ENCODE results near the gene PDLIM5. TPM values are rescaled to one million over a fixed set of nuclear protein-coding genes. Genes with fewer than 3 reads are reported as not detected.
"Not testable (repeated sequence)": the region's sequence is repeated elsewhere in the genome, so short reads cannot be mapped to it uniquely, and the experiment has no call there.

The PDLIM5 gene
- total RNA-seq, 2 experiments from 2014 or later = 6.3 to 12.6 TPM

DNA sequence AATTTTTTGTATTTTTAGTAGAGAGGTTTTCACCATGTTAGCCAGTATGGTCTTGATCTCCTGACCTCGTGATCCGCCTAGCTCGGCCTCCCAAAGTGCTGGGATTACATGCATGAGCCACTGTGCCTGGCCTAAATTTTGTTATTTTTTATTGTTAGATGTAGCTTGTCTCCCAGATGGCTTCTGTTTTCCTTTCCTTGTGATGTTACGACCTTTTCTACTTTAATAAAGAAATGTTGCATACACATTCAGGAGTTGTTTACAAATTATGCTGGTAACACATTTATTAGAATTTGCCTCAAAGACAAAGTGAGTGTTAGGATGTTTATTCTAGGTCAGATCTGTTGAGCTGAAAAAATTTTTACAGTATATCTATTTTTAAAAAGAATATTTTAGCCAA is 18.4 kb downstream of the PDLIM5 start:
- ChIA-PET POLR2A (interaction anchor here (0.6 kb wide), 1 partner anchor 16 kb away, joined by 3 read pairs; no protein-coding TSS in a partner anchor), CTCF (ENCODE audit: unreplicated experiment) (no interaction called here)
- Histone ChIP-seq H3K9me3 (ENCODE audit: low read length) (no peaks in the 10 kb centered on the region), H3K79me2 (ENCODE audit: insufficient read depth, low read depth, low read length) (no peaks in the 10 kb centered on the region), H2AFZ (ENCODE audit: low read length) (no peak overlapping the region), H3K36me3 (ENCODE audit: insufficient read depth, low read length) (no peaks in the 10 kb centered on the region), H3K27ac (ENCODE audit: low read depth, low read length, poor library complexity, severe bottlenecking) (no peak overlapping the region), H3K9me2 (ENCODE audit: insufficient read depth, low read length) (no peaks in the 10 kb centered on the region), H3K4me1 (ENCODE audit: insufficient read depth, low read length, poor library complexity, severe bottlenecking) (no peaks in the 10 kb centered on the region), H3K4me2 (ENCODE audit: low read length) (no peak overlapping the region), H4K20me1 (ENCODE audit: insufficient read depth, low read length) (no peaks in the 10 kb centered on the region), H3K4me3 (ENCODE audit: low read depth, low read length, poor library complexity, severe bottlenecking) (no peak overlapping the region)
- BruUV-seq (replicated peaks) = no TSS peak
- TF ChIP-seq, protein P1, sequence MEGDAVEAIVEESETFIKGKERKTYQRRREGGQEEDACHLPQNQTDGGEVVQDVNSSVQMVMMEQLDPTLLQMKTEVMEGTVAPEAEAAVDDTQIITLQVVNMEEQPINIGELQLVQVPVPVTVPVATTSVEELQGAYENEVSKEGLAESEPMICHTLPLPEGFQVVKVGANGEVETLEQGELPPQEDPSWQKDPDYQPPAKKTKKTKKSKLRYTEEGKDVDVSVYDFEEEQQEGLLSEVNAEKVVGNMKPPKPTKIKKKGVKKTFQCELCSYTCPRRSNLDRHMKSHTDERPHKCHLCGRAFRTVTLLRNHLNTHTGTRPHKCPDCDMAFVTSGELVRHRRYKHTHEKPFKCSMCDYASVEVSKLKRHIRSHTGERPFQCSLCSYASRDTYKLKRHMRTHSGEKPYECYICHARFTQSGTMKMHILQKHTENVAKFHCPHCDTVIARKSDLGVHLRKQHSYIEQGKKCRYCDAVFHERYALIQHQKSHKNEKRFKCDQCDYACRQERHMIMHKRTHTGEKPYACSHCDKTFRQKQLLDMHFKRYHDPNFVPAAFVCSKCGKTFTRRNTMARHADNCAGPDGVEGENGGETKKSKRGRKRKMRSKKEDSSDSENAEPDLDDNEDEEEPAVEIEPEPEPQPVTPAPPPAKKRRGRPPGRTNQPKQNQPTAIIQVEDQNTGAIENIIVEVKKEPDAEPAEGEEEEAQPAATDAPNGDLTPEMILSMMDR (conservative IDR thresholded peaks at IDR 0.05; ENCODE audit: low read length) = no peak
- no peak for TF ChIP-seq EZH2phosphoT487 (IDR thresholded peaks at IDR 0.05; ENCODE audit: borderline replicate concordance, low read depth, low read length)
- intact Hi-C loops (cut with micrococcal nuclease; ENCODE audit: unreplicated experiment) = no loop called here
- no peak for DNase-seq (ENCODE audit: low spot score)

DNA sequence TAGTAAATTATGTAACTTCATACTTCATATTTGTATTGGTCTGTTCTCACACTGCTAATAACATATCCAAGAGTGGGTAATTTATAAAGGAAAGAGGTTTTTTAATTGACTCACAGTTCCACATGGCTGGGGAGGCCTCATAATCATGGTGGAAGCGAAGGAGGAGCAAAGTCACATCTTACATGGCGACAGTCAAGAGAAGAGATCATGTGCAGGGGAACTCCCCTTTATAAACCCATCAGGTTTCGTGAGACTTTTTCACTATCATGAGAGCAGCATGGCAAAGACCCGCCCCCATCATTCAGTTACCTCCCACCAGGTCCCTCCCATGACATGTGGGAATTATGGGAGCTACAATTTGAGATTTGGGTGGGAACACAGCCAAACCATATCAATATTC is 19.0 kb downstream of the PDLIM5 start:
- POLR2A ChIA-PET = interaction anchor here (0.6 kb wide), 1 partner anchor 16 kb away, joined by 3 read pairs; no protein-coding TSS in a partner anchor
- CTCF ChIA-PET (ENCODE audit: unreplicated experiment); H3K4me1 ChIP-seq (ENCODE audit: insufficient read depth, low read length, poor library complexity, severe bottlenecking); intact Hi-C loops (cut with micrococcal nuclease; ENCODE audit: unreplicated experiment); H3K4me2 ChIP-seq (ENCODE audit: low read length); H2AFZ ChIP-seq (ENCODE audit: low read length); H3K79me2 ChIP-seq (ENCODE audit: insufficient read depth, low read depth, low read length); H3K4me3 ChIP-seq (ENCODE audit: low read depth, low read length, poor library complexity, severe bottlenecking); H3K9me2 ChIP-seq (ENCODE audit: insufficient read depth, low read length); H3K27ac ChIP-seq (ENCODE audit: low read depth, low read length, poor library complexity, severe bottlenecking); H4K20me1 ChIP-seq (ENCODE audit: insufficient read depth, low read length); BruUV-seq (replicated peaks); H3K9me3 ChIP-seq (ENCODE audit: low read length); H3K36me3 ChIP-seq (ENCODE audit: insufficient read depth, low read length); DNase-seq (ENCODE audit: low spot score): not testable (repeated sequence)

DNA sequence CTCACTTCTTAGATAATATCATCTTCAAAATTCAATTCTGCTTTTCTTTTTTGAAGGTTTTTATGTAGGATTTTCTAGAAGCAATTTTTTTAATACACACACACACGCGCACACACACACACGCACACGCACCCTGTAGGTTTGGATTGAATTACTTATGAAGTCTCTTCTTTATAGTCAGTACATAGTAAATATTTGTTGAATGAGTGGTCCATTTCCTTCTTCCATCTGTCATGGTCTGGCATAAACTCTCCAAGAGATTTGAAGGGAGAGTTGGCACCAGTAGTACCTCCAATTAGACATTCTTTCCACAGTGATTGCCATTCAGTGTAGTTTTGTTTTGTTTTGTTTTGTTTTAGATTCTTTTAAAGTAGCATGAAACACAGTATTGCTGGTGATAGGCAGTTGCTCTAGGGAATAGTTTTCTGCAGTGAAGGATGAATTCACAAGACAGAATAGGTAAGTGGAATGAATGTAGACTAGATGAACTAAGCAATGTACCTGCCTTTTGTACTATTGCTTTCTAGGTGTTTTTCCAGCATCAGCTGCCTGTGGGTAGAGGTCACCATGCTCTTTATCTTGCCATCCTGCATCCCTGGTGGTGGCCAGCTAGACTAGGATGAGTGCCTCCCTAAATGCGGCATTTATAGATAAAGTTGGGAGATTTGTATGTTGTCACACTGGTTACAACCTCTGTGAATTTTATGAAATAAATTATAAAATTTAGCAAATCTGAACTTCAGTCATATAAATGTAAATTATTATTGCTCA is 20.5 kb downstream of the PDLIM5 start:
- DNase-seq (ENCODE audit: low spot score) = no peak
- CTCF ChIA-PET (ENCODE audit: unreplicated experiment) = no interaction called here
- H3K4me1 ChIP-seq (ENCODE audit: insufficient read depth, low read length, poor library complexity, severe bottlenecking) = no peaks in the 10 kb centered on the region
- TF ChIP-seq EZH2phosphoT487 (IDR thresholded peaks at IDR 0.05; ENCODE audit: borderline replicate concordance, low read depth, low read length) = no peak
- TF ChIP-seq, protein P1 (conservative IDR thresholded peaks at IDR 0.05; ENCODE audit: low read length) = no peak
- POLR2A ChIA-PET = no interaction called here
- no peak overlapping the region for H3K4me2 ChIP-seq (ENCODE audit: low read length)
- no peaks in the 10 kb centered on the region for H3K9me3 ChIP-seq (ENCODE audit: low read length)
- no peaks in the 10 kb centered on the region for H3K36me3 ChIP-seq (ENCODE audit: insufficient read depth, low read length)
- no peak overlapping the region for H3K4me3 ChIP-seq (ENCODE audit: low read depth, low read length, poor library complexity, severe bottlenecking)
- intact Hi-C loops (cut with micrococcal nuclease; ENCODE audit: unreplicated experiment) = no loop called here
- H4K20me1 ChIP-seq (ENCODE audit: insufficient read depth, low read length) = no peaks in the 10 kb centered on the region
- BruUV-seq (replicated peaks) = no TSS peak
- H3K79me2 ChIP-seq (ENCODE audit: insufficient read depth, low read depth, low read length) = no peaks in the 10 kb centered on the region
- no peak overlapping the region for H2AFZ ChIP-seq (ENCODE audit: low read length)
- H3K9me2 ChIP-seq (ENCODE audit: insufficient read depth, low read length) = no peaks in the 10 kb centered on the region
- H3K27ac ChIP-seq (ENCODE audit: low read depth, low read length, poor library complexity, severe bottlenecking) = no peak overlapping the region
